KG1 (cell line): ENCODE results near the gene BRD4.

Source experiments
- DNase-seq: peaks from one replicate; lab custom pipeline; 2025; lab: John Stamatoyannopoulos, UW

The BRD4 gene

DNA sequence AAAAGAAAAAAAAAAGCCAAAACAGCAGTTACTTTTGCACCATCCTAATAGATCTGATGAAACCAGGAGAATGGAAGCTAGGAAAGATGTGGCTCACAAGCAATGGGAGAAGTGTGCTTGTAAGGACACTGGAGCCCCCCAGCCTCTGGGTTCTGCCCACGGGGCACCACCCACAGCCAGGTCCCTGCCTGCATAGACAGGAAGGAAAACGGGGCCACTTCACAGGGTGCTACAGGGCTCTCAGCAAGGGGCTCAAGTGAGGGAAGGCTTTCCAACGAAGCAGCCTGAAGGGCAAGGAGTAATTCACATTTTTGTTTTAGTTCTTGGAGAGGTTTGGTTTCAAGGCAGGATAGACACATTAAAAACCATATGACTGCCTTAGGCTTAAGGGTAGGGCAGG lies 42.7 kb downstream of the BRD4 start:
- no peak for DNase-seq

DNA sequence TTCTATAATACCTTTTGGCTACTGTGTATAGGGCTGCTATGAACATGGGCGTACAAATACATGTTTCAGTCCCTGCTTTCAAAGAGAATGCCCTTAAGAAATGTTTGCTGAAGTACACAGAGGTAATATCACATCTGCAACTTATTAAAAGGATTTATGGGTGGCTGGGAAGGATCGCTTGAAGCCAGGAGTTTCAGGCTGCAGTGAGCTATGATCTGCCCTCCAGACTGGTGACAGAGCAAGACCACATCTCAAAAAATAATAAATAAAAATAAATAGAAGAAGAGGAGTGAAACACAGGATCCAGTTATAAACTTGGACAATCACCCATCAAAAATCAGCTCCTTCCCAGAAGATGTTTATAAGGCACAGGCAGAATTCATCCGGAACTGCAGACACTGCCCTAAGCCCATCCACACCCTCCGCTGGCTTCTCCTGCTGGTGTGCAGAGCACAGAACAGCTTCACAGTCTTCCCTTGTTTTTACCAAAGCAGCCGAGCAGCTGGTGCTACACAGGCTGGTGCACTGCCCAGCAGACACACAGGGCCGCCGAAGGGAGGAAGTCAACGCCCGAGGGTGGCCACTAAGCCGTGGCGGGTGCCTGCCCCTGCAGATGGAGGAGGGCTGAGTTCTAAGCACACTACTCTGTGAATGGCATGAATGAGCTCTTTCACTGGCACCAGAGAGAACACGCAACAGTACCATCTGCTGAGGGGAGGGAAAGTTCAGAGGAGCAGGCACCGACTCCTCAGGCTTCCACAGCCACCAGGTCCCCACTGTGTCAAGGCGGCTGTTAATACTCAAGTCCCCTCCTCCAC lies 44.0 kb downstream of the BRD4 start:
- no peak for DNase-seq

DNA sequence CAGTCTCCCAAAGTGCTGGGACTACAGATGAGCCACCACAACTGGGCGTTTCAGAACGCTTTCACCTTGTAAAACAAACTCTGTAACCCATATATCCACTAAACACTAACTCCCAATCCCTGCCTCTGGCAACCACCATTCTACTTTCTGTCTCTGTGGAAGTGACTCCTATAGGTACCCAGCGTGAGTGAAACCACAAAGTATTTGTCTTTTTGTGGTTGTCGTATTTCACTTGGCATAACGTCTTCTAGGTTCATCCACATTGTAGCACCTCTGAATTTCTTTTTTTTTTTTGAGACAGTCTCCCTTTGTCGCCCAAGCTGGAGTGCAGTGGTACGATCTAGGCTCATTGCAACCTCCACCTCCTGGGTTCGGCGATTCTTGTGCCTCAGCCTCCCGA lies 44.8 kb downstream of the BRD4 start:
- DNase-seq, result no peak

DNA sequence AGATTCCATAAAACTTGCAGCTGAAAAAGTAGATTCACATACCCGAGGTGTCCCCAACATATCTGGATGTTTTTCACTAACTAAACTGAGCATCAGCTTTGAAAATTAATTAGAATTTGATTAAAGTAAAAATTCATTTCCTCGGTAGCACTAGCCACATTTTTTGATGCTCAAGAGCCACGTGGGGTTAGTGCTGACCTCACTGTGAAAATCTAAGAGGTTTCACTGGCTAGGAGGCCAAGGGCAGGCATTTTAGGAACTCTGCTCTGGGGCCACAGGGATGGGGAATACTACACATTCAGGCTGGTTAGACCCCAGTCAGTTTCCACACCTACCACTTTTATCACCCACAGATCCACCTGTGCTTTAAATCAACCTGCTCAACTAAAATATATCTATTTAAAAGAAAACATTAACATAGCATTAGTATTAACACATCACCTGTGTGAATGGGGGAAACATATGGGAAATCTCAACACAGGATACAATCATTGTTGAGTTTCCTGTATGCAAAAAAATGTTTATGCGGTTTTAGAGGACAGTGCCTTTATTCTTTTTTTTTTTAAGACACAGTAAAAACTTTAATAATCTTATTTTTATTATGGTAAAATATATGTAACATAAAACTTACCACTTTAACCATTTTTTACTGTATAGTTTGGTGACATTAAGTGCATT lies 45.5 kb downstream of the BRD4 start:
- DNase-seq, result no peak

DNA sequence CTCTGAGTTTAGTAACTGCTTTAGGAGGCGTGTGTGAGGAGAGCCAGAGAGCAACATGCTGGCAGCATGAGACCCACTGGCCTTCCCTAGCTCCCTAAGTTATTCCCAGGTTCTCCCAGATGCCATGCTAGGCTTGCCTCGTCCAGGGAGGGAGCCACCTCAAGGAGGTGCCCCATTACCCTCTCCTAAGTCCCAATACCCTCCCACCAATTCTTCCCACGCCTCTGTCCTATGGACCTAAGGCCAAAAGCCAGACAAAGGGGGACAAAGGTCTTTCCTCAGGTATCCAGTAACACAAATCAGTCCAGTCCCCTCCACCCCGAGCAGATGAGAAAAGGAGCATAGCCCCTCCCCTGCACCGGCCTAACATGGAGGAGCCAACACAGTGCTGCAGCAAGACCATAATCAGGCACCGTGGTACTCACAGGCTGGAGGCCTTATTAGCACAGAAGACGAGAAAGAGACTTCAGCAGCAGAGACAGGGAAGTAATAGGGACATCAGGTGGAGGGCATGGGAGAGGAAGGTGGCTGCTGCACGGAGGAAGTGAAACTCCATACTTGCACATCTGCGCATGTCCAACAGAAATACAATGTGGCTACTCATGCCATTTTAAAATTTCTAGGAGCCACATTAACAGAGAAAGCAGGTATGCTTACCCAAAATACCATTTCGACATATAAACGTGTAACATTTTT lies 46.3 kb downstream of the BRD4 start:
- DNase-seq, result no peak

DNA sequence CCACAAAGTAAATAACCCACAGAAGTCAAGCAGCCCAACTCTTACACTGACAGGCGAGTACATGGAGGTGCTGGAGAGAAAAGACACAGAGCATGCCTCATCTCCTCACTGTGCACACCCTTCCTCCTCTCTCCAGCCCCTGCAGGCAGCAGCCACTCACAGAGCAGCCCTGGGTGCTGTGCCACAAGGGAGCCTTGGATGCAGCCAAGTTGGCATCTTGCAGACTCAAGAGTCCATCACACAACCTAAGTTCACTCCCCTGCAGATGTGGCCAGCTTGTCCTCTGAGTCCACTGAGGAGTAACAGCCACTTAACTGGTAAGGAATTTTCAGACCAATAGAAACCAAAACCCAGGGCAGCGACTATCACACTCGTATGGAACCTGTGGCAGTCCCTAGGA lies 47.4 kb downstream of the BRD4 start:
- no peak for DNase-seq

DNA sequence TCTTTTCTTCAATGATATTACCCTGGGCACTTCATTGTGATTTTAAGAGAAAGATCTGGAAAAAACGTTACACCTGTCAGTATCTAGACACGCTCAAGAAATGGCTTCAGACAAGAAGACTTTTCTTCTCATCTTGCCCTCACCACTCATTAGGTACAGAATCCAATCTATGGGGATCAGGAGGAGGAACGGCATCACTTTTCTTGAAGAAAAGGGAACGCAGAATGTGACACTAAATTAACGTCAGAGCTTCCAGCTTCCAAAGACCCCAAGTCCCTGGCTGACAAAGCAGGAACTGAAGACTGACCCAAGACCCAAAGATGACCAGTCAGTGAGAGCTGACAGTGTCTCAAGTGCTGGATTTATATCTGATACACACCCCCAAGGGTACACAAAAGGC lies 48.2 kb downstream of the BRD4 start:
- DNase-seq, result no peak

DNA sequence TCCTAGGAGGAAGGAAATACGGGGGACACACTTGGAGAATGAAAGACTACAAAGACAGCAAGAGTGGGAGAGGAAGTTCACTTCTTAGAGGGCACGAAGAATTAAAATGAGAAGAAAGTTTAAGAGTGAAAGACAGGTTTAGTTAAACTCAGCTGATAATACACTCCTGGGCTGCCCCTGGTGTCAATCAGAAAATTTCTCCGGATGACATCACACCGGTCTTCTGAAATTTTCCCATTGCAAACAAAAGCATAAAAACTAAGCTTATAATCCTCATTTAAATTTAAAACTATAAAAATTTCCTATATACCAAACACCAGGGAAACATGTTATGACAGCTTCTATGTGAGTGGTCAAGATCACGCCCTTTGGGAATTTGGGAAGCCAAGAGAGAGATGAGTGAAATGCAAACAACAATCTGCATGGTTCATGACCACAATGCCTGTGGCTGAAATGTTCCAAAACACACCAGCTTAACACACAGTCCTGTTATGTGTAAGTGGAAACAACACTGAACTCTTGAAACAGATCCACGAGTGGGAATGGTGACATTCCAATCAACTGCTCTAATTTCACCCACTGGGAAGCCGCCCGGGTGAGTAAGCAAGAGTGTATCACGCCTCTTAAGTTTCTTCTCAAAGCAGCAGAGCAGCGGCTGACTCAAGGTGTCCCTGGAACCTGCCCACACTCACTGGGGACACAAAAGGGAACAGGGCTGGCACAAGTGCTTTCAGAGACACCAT lies 49.0 kb downstream of the BRD4 start:
- DNase-seq, result no peak

DNA sequence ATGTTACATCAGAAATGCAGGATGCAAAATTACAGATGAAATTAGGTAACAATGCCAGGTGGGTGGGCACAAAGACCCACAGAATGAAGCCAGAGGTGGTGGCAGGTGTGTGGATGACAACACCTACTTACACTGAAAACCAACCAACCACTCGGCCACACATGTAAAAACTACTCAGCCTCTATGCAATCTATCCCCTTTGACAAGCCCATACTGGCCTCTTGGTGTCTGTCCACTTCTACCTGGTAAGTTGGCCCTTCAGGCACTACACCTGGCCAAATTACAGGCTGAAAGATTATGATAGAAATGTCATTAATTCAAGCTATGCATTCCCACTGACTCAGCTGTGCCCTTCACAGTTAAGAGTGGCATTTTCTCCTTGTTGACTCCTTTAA lies 50.0 kb downstream of the BRD4 start:
- no peak for DNase-seq

DNA sequence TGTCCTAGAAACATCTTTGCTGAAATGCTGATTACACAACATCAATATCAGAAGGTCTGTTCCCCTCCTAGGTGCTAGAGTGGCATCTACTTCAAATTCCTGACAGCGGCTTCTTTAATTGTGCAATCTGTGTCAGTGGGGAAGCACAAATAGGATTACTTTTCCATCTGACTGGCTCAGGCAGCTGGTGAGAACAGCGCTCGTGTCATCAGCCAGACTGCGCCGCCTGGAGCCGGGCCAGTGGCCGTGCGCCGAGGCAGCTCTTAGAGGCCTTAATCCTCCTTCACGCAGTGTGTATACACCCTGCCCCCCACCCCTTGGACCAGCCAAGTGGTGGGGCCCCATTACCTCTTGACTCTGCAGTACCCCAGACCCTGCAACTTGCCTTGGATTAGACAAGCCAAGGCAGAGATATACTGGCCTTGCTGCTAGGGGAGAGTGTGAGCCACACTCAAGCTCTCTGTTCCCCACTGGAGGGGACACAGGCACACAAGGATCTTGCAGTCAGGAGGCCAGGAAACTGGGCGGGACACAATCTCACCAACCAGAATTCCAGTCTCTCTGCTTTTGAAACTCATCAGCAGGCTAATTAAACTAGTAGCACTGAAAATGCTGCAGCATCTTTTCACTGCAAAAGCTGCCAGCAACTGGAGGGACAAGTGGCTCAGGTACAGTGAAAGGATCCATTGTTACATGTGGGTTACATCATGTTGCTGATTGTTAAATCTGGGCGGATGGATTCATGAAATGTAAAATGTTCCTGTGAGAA lies 51.2 kb downstream of the BRD4 start:
- DNase-seq, result no peak

DNA sequence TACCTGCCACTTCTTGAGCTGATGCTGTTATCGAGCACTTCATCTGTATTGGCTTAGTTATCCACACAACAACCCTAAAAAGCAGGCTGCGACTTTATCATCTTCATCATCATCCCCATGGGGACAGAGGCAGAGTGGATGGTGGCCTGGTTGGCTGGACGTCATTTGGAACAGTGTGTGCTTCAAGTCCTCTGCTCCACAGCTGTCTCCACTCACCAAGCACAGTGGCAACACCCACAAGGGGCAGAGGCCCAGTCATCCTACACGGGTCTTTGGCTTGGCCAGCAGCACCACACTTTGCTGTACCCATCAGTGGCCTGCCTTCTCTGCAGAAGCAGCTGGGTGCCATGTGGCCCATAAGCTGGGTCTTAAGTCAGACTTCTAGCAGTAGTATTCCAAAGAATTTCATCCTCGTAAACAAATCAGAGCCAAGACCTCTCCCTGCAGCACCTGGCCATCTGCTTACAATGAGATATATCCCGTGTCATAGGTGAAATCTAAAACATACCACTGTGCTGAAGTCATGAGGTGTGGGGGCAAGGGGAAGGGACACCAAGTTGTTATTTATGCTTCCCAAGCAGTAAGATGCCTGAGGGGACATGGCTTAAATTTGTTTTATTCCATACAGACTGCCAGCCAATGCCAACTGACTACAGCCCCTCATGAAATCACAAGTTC lies 52.2 kb downstream of the BRD4 start:
- no peak for DNase-seq

DNA sequence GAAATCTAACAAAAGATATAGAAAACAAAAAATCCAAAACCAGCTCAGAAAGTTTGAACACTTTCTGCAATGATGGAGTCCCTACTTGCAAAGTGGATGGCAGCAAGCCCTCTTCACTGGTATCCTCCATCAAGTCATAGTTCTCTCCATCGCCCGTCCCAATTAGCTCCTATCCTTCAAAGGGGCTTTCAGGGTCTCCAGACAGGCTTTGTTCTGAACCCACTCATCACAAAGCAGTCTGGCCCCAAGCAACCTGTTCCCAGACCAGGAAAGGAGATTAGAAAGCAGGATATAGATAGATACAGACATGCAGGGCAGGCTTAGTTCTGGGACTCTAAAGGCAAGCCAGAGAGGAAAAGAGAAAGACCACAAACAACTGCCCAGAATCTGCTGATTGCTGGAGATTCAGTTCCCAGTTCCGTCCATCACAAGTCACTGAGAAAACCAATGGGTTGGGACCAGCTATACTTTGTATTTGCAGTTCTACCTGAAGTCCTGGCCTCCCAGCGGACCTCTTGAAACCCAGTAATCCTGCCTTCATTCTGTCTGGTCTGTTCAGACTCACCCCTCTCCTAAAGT lies 52.9 kb downstream of the BRD4 start:
- DNase-seq, result no peak

DNA sequence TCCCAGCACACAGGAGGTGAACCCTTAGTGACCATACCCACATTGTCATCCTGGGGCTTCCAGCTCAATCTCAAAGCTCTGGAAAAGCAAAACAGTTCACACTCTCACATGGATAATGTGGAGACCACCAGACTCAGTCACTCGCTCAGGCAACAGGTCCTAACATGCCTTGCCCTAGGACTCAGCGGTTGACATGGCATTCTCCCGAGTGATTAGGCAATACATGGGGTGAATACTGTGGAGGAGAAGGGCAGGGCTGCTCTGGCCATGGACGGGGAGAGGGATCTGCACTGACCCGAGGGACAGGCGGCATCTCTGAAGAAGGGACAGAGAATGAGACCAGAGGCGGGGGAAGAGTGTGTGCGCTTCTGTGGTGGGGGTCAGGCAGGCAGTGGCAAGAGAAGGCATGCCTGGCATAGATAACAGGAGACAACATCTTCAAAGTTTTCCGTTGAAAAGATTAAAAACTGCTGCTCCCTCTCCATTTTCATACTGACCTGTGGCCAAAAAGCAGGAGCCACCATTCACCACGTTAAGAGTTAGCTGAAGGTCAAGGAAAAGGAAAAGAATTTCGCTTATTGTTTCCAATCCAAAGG lies 55.6 kb downstream of the BRD4 start:
- DNase-seq, result no peak

DNA sequence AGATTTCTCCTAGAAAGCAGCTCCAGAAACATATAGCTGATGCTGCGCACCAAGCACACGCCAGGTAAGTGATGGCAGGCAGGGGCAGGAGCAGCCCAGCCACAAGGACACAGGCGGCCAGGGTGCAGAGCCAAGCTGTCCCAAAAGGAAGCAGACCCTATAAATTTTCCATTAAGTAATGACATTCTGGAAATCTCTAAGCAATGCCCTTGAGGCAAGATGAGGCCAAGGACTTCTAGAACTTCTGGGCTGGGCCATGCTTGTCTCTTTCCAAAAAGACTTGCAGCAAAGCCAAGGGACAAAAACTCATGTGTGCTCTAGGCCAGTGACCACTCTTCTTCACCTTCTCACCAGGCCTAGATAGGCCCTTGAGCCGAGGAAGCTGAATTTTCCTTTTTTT lies 57.9 kb downstream of the BRD4 start:
- DNase-seq, result no peak

DNA sequence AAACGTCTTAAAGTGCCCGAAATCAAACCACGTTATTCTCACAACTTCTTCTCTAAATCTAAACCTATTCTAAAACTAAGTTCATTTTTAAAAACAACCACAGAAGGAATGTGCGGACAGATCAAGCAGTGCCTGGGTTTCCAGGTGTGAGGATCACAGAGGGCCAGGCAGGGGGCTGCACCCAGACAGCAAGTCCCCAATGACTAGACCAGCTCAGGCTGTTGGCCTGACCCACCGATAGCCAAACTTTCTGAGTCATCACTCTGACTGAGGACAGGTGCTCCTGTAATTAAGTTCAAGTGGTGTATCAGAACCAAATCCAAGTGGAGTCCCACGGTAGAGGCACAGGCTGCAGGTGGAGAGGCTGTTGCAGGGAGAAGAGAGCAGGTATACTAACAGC lies 62.5 kb downstream of the BRD4 start:
- no peak for DNase-seq

DNA sequence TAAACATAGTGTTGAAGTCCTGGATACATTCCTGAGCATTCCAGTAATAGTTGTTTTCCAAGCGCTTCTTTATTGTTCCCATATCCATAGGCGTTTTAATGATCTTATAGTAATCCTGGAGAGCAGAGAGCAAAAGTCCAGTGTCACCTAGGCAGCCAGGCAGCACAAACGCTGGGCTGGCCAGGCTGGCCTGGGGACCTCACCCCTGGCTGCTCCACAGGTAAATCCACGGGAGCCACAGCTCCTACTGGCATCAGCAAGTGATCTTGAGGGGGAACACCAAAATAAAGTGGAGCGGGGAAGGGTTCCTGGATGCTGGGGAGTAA lies 63.4 kb downstream of the BRD4 start:
- no peak for DNase-seq

DNA sequence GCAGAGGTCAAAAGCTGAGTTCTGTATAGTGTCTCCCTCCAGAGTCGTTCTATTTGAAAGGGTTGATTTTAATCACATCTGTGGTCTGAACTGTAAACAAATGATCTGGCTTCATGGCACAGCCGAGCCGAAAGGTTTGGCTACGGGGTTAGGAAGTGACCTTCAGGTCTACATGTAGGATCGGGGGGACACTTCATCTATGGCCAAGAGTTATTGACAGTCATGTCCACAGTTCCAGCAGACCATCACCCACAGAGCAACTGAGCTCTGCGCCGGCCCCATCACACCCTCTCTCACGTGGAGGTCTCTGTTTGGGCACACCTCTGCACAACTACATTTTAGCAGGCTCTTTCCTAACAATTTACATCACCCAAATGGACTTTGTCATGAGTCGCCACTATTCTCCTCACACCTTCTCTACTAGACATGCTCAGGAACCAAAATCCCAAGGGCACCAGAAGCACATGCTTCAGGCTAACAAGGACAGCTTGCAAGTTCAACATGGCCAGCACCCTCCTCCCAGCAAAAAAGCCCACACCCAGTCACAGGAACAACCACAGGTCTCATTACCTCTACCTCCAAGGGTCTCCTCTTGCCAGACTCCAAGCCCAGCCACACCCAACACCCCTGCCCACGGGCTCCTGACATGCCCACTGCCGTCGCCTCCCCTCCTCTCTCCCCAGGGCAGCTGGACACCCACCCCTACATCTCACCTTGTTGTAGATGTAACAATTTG lies 64.0 kb downstream of the BRD4 start:
- no peak for DNase-seq

DNA sequence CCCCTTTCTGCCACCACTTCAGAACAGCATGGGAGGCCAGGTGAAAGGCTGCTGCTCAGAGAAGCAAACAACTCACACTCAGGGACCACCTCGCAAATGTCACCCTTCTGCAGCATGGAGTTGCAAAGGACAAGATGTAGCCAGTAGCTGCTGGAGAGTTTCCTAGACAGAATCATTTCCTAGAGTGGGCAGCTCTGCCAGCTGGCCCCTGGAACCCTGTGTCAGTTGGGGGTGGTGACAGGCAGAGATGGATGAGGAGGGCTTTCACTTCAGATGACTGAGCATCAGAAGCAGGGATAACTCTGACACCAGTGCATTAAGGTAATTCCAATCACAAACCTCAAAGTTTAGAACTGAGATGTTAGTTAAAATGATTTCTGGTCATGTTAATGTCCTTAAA lies 65.7 kb downstream of the BRD4 start:
- no peak for DNase-seq

DNA sequence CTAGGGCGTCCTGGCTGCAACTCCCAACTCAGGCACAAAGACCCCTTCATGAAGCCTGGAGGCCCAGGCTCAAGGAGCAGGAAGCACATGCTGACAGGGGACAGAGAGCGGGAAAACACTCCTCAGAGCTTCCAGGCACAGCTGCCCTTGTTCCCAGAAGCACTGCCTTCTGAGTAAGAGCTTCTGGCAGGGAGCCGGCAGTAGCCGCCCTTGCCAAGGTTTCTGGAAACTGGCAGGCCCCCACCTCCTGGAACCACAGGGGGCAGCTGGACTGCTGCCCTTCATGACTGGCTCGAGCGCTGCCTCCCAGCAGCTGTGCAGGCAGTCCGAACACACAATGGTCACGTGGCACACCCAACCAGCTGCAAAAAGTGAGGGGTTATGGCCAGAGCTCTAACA lies 66.5 kb downstream of the BRD4 start:
- DNase-seq, result no peak
